ENCODE data around the gene JAK3.
"Not testable (repeated sequence)": the region's sequence is repeated elsewhere in the genome, so short reads cannot be mapped to it uniquely, and the experiment has no call there.

The JAK3 gene

GRCh38 chr19:17847538-17848366, at the start of gene JAK3:
JAK3 (minus strand) TSS chr19:17847982; CDS start chr19:17844417, 3,565 bp downstream.
- Mint-ChIP-seq H3K27ac (peak within 1 kb of the TSS; percentile 98), H3K27me3 (no peaks in the 10 kb centered on the region), H3K9me3 (no peaks in the 10 kb centered on the region), H3K4me1 (ENCODE audit: low read depth) (peaks cover 72% of the 10 kb centered on the region), H3K4me3 (peak within 1 kb of the TSS; percentile 91), H3K36me3 (ENCODE audit: low read depth) (peaks cover 23% of the 10 kb centered on the region)

- no peak overlapping the region for H3K4me3 Mint-ChIP-seq
- H3K36me3 Mint-ChIP-seq (ENCODE audit: low read depth) = no peaks in the 10 kb centered on the region
- H3K27me3 Mint-ChIP-seq = peaks cover 4% of the 10 kb centered on the region
Observed at GRCh38 chr19:17893766-17894165, 46.0 kb upstream of the JAK3 start.

GRCh38 chr19:17889609-17890214, 41.9 kb upstream of the JAK3 start:
- Mint-ChIP-seq H3K4me1 (ENCODE audit: low read depth) (peaks cover 4% of the 10 kb centered on the region), H3K4me3 (no peak overlapping the region), H3K36me3 (ENCODE audit: low read depth) (no peaks in the 10 kb centered on the region)

More at GRCh38 chr19:17893766-17894165, 46.0 kb upstream of the JAK3 start:
- H3K9me3 Mint-ChIP-seq = no peaks in the 10 kb centered on the region
- no peak overlapping the region for H3K27ac Mint-ChIP-seq
- H3K4me1 Mint-ChIP-seq (ENCODE audit: low read depth) = no peaks in the 10 kb centered on the region

GRCh38 chr19:17888260-17888659, 40.5 kb upstream of the JAK3 start:
- peaks cover 4% of the 10 kb centered on the region for H3K4me1 Mint-ChIP-seq (ENCODE audit: low read depth)

More at GRCh38 chr19:17889609-17890214, 41.9 kb upstream of the JAK3 start:
- Mint-ChIP-seq H3K27me3 (no peaks in the 10 kb centered on the region), H3K27ac (no peak overlapping the region), H3K9me3 (no peaks in the 10 kb centered on the region)

GRCh38 chr19:17887221-17887620, 39.4 kb upstream of the JAK3 start:
- not testable (repeated sequence) for H3K27me3 Mint-ChIP-seq; H3K27ac Mint-ChIP-seq; H3K9me3 Mint-ChIP-seq; H3K4me1 Mint-ChIP-seq (ENCODE audit: low read depth); H3K4me3 Mint-ChIP-seq; H3K36me3 Mint-ChIP-seq (ENCODE audit: low read depth)

More at GRCh38 chr19:17888260-17888659, 40.5 kb upstream of the JAK3 start:
- no peaks in the 10 kb centered on the region for H3K27me3 Mint-ChIP-seq
- no peak overlapping the region for H3K4me3 Mint-ChIP-seq
- no peaks in the 10 kb centered on the region for H3K9me3 Mint-ChIP-seq
- no peak overlapping the region for H3K27ac Mint-ChIP-seq
- no peaks in the 10 kb centered on the region for H3K36me3 Mint-ChIP-seq (ENCODE audit: low read depth)

- Mint-ChIP-seq H3K27me3 (no peaks in the 10 kb centered on the region), H3K4me1 (ENCODE audit: low read depth) (peaks cover 4% of the 10 kb centered on the region), H3K27ac (no peak overlapping the region), H3K4me3 (no peak overlapping the region), H3K9me3 (no peaks in the 10 kb centered on the region), H3K36me3 (ENCODE audit: low read depth) (no peaks in the 10 kb centered on the region)
Observed at GRCh38 chr19:17886515-17886914, 38.7 kb upstream of the JAK3 start.

GRCh38 chr19:17883627-17884410, 36.0 kb upstream of the JAK3 start:
- Mint-ChIP-seq H3K9me3 (no peaks in the 10 kb centered on the region), H3K27ac (no peak overlapping the region), H3K4me1 (ENCODE audit: low read depth) (peaks cover 4% of the 10 kb centered on the region), H3K36me3 (ENCODE audit: low read depth) (no peaks in the 10 kb centered on the region), H3K27me3 (no peaks in the 10 kb centered on the region), H3K4me3 (no peak overlapping the region)

GRCh38 chr19:17881701-17882100, 33.9 kb upstream of the JAK3 start:
- no peaks in the 10 kb centered on the region for H3K9me3 Mint-ChIP-seq
- H3K4me1 Mint-ChIP-seq (ENCODE audit: low read depth) = peaks cover 4% of the 10 kb centered on the region
- no peak overlapping the region for H3K27ac Mint-ChIP-seq
- H3K27me3 Mint-ChIP-seq = no peaks in the 10 kb centered on the region
- H3K36me3 Mint-ChIP-seq (ENCODE audit: low read depth) = no peaks in the 10 kb centered on the region
- H3K4me3 Mint-ChIP-seq = no peak overlapping the region

- Mint-ChIP-seq H3K27me3 (peaks cover 3% of the 10 kb centered on the region), H3K27ac (no peak overlapping the region), H3K4me1 (ENCODE audit: low read depth) (peaks cover 3% of the 10 kb centered on the region), H3K36me3 (ENCODE audit: low read depth) (no peaks in the 10 kb centered on the region), H3K9me3 (no peaks in the 10 kb centered on the region), H3K4me3 (no peak overlapping the region)
Observed at GRCh38 chr19:17879466-17879865, 31.7 kb upstream of the JAK3 start.

- Mint-ChIP-seq H3K27me3 (peaks cover 3% of the 10 kb centered on the region), H3K9me3 (no peaks in the 10 kb centered on the region), H3K27ac (no peak overlapping the region), H3K4me3 (no peak overlapping the region), H3K4me1 (ENCODE audit: low read depth) (peaks cover 8% of the 10 kb centered on the region), H3K36me3 (ENCODE audit: low read depth) (no peaks in the 10 kb centered on the region)
Observed at GRCh38 chr19:17877696-17878095, 29.9 kb upstream of the JAK3 start.

GRCh38 chr19:17874758-17875135, 27.0 kb upstream of the JAK3 start:
- H3K4me1 Mint-ChIP-seq (ENCODE audit: low read depth) = peaks cover 8% of the 10 kb centered on the region
- peak overlapping the region; percentile 23 for H3K4me3 Mint-ChIP-seq
- peaks cover 3% of the 10 kb centered on the region for H3K27me3 Mint-ChIP-seq
- no peaks in the 10 kb centered on the region for H3K9me3 Mint-ChIP-seq
- no peak overlapping the region for H3K27ac Mint-ChIP-seq
- H3K36me3 Mint-ChIP-seq (ENCODE audit: low read depth) = no peaks in the 10 kb centered on the region

GRCh38 chr19:17873786-17874757, 26.3 kb upstream of the JAK3 start:
- Mint-ChIP-seq H3K27me3 (peaks cover 3% of the 10 kb centered on the region), H3K4me1 (ENCODE audit: low read depth) (peaks cover 8% of the 10 kb centered on the region), H3K36me3 (ENCODE audit: low read depth) (no peaks in the 10 kb centered on the region), H3K27ac (no peak overlapping the region), H3K9me3 (no peaks in the 10 kb centered on the region), H3K4me3 (peak overlapping the region; percentile 58)

GRCh38 chr19:17872251-17873001, 24.6 kb upstream of the JAK3 start:
- peak overlapping the region; percentile 40 for H3K27ac Mint-ChIP-seq
- no peaks in the 10 kb centered on the region for H3K36me3 Mint-ChIP-seq (ENCODE audit: low read depth)
- no peaks in the 10 kb centered on the region for H3K9me3 Mint-ChIP-seq
- peaks cover 3% of the 10 kb centered on the region for H3K27me3 Mint-ChIP-seq
- H3K4me3 Mint-ChIP-seq = peak overlapping the region; percentile 82
- peaks cover 8% of the 10 kb centered on the region for H3K4me1 Mint-ChIP-seq (ENCODE audit: low read depth)

All from stimulated activated naive CD8-positive, alpha-beta T cell treated with anti-CD3 and anti-CD28 coated beads, Interleukin-15, Interleukin-2, amounts not matched to agents 100 ng/mL and 50 ng/mL, for 24 hours (primary cell).